GM12878 (cell line): ENCODE results near the gene DICER1. TPM values are rescaled to one million over a fixed set of nuclear protein-coding genes. Genes with fewer than 3 reads are reported as not detected.

ENCODE experiments used
- ATAC-seq: fragments of 200-7000 bp; cut with Tn5 transposase; 3 replicates; pipeline ENCODE4 v1.9.1; 2020; ENCODE audit warnings: mild to moderate bottlenecking, moderate library complexity
- BruUV-seq: library from RNA; stranded (reverse); fragments of 400-500 nt; replicated peaks from 2 replicates; lab custom pipeline; 2021; lab: Mats Ljungman, UMichigan
- CTCF ChIA-PET: fragments of 300-600 bp; sonication (Branson Sonifier 250); formaldehyde crosslinking; extraction: SDS; loops from one replicate; lab custom pipeline; 2021; ENCODE audit warnings: inconsistent platforms; lab: Yijun Ruan, JAX
- POLR2A ChIA-PET: fragments of 350-600 bp; formaldehyde crosslinking; extraction: SDS; loops from one replicate; lab custom pipeline; 2021; ENCODE audit warnings: inconsistent platforms; lab: Charles Lee
- RAD21 ChIA-PET: fragments of 300-600 bp; sonication (Branson Sonifier 250); formaldehyde crosslinking; loops from one replicate; lab custom pipeline; 2023; ENCODE audit warnings: antibody characterized with exemption; ENCODE audit not compliant: unreplicated experiment; lab: Charles Lee
- SMC1A ChIA-PET: fragments of 300-600 bp; sonication (Branson Sonifier 250); formaldehyde crosslinking; loops from one replicate; lab custom pipeline; 2023; ENCODE audit not compliant: unreplicated experiment, uncharacterized antibody; lab: Charles Lee
- DNase-seq: peaks from one replicate; pipeline ENCODE4 v3.0.0-alpha.2; 2011; ENCODE audit warnings: low read depth, low spot score
- FAIRE-seq: peaks from 3 replicates; lab custom pipeline; 2011; peaks lifted over from hg19 to GRCh38; lab: Jason Lieb, UNC
- H2AFZ ChIP-seq: 2 replicates; pipeline ENCODE4 v1.6.0; 2011; ENCODE audit warnings: low read depth, low read length, control low read depth; ENCODE audit not compliant: control insufficient read depth
- H3K27ac ChIP-seq: 2 replicates; pipeline ENCODE4 v1.5.1; 2011; ENCODE audit warnings: control low read depth; ENCODE audit not compliant: control insufficient read depth, insufficient read depth
- H3K27me3 ChIP-seq, 2 experiments: replicated peaks in 1 of 2; 2 replicates each; pipeline versions ENCODE4 v1.6.0 to v1.6.1; 2011; ENCODE audit warnings: low read length in 1 of 2; ENCODE audit not compliant: control insufficient read depth in 2 of 2, insufficient read depth in 2 of 2
- H3K36me3 ChIP-seq, 2 experiments: 2 replicates each; pipeline ENCODE4 v1.5.1; 2011; ENCODE audit warnings: low read length in 1 of 2; ENCODE audit not compliant: control insufficient read depth in 2 of 2, insufficient read depth in 2 of 2
- H3K4me1 ChIP-seq: 2 replicates; pipeline ENCODE4 v1.6.1; 2011; ENCODE audit warnings: mild to moderate bottlenecking, low read length, moderate library complexity, mixed read lengths; ENCODE audit not compliant: control insufficient read depth, insufficient read depth
- H3K4me2 ChIP-seq: 2 replicates; pipeline ENCODE4 v1.6.0; 2011; ENCODE audit warnings: control low read depth; ENCODE audit not compliant: control insufficient read depth, insufficient read depth
- H3K4me3 ChIP-seq: fragments of 200-600 bp; sonication (generic); 2 replicates; pipeline ENCODE4 v1.5.1; 2016
- H3K79me2 ChIP-seq: 2 replicates; pipeline ENCODE4 v1.6.0; 2011; ENCODE audit warnings: low read length; ENCODE audit not compliant: control insufficient read depth, insufficient read depth
- H3K9ac ChIP-seq: 2 replicates; pipeline ENCODE4 v1.8.0; 2011; ENCODE audit warnings: low read length, control low read depth, mixed read lengths; ENCODE audit not compliant: control insufficient read depth, insufficient read depth
- H3K9me3 ChIP-seq: replicated peaks from 3 replicates; pipeline ENCODE4 v1.5.1; 2011; ENCODE audit warnings: mild to moderate bottlenecking, low read length; ENCODE audit not compliant: control insufficient read depth, insufficient read depth
- H4K20me1 ChIP-seq: 2 replicates; pipeline ENCODE4 v1.6.0; 2011; ENCODE audit not compliant: control insufficient read depth, insufficient read depth
- BACH1 ChIP-seq: fragments of 450-650 bp; IDR thresholded peaks from 2 replicates; pipeline ENCODE4 v1.6.1; 2017; ENCODE audit warnings: mild to moderate bottlenecking, borderline replicate concordance
- BMI1 ChIP-seq: fragments of 450-650 bp; IDR thresholded peaks from 2 replicates; pipeline ENCODE4 v1.6.1; 2016; ENCODE audit warnings: mild to moderate bottlenecking, moderate library complexity, borderline replicate concordance
- CEBPB ChIP-seq, 2 experiments: fragments of 150-350 bp in 1 of 2; IDR thresholded peaks; 2 replicates each; pipeline ENCODE4 v1.6.1; 2012 to 2014; ENCODE audit warnings: low read depth in 2 of 2, low read length in 2 of 2, borderline replicate concordance in 1 of 2, inconsistent platforms in 1 of 2
- ETV6 ChIP-seq, 2 experiments: fragments of 450-650 bp in 1 of 2; IDR thresholded peaks in 1 of 2; conservative IDR thresholded peaks in 1 of 2; 2 replicates each; pipeline ENCODE4 v1.6.1; 2014; ENCODE audit warnings: antibody characterized with exemption in 1 of 2, borderline replicate concordance in 1 of 2, low read depth in 1 of 2, mild to moderate bottlenecking in 1 of 2, moderate library complexity in 1 of 2
- HDAC6 ChIP-seq: fragments of 200-600 bp; sonication (generic); IDR thresholded peaks from one replicate; pipeline ENCODE4 v1.8.0; 2017; ENCODE audit warnings: antibody characterized with exemption; ENCODE audit not compliant: unreplicated experiment
- JUND ChIP-seq: IDR thresholded peaks from 2 replicates; pipeline ENCODE4 v1.6.1; 2012; ENCODE audit warnings: low read depth, mild to moderate bottlenecking, low read length, improper control_type of control experiment, moderate library complexity
- NFYB ChIP-seq: IDR thresholded peaks from 2 replicates; pipeline ENCODE4 v1.6.1; 2011; ENCODE audit warnings: low read depth, mild to moderate bottlenecking, low read length, improper control_type of control experiment, moderate library complexity; ENCODE audit not compliant: insufficient read depth
- RB1 ChIP-seq: fragments of 450-650 bp; formaldehyde crosslinking; IDR thresholded peaks from 2 replicates; pipeline ENCODE4 v1.6.1; 2017; ENCODE audit warnings: mild to moderate bottlenecking, borderline replicate concordance
- SMAD1 ChIP-seq: fragments of 450-650 bp; IDR thresholded peaks from 2 replicates; pipeline ENCODE4 v1.6.1; 2018; ENCODE audit warnings: mild to moderate bottlenecking, low read depth; ENCODE audit not compliant: partially characterized antibody
- SMARCA5 ChIP-seq: fragments of 450-650 bp; IDR thresholded peaks from 2 replicates; pipeline ENCODE4 v1.6.1; 2017; ENCODE audit warnings: mild to moderate bottlenecking
- TCF3 ChIP-seq: IDR thresholded peaks from 2 replicates; pipeline ENCODE4 v1.6.1; 2012; ENCODE audit warnings: low read depth, mild to moderate bottlenecking, low read length, borderline replicate concordance; ENCODE audit not compliant: insufficient read depth
- WRNIP1 ChIP-seq: IDR thresholded peaks from 2 replicates; pipeline ENCODE4 v1.6.1; 2011; ENCODE audit warnings: low read depth, low read length, improper control_type of control experiment, borderline replicate concordance
- ZBTB4 ChIP-seq: fragments of 450-650 bp; formaldehyde crosslinking; IDR thresholded peaks from 2 replicates; pipeline ENCODE4 v1.4.0; 2022; ENCODE audit warnings: mild to moderate bottlenecking, moderate library complexity
- ZNF622 ChIP-seq: fragments of 450-650 bp; IDR thresholded peaks from 2 replicates; pipeline ENCODE4 v1.6.1; 2017; ENCODE audit warnings: mild to moderate bottlenecking, inconsistent platforms
- WGBS: methylation state at CpG from one replicate; pipeline ENCODE4 v1.1.6; 2016; ENCODE audit warnings: low lambda C conversion rate; ENCODE audit not compliant: insufficient replicate concordance, insufficient coverage; ENCODE audit errors: missing lambda C conversion rate; 5-methylcytosine and 5-hydroxymethylcytosine counted together
- in situ Hi-C: fragments of 300-500 bp; cut with MboI; formaldehyde crosslinking; loops from 9 replicates; pipeline ENCODE4 v1.14.3; 2018; ENCODE audit warnings: mixed read lengths
- intact Hi-C: fragments of 100-400 bp; cut with micrococcal nuclease; formaldehyde crosslinking; loops from one replicate; pipeline ENCODE4 v1.14.2; 2022; ENCODE audit not compliant: unreplicated experiment
- polyA plus RNA-seq, 11 experiments: library from polyadenylated mRNA; depleted of rRNA in 4 of 11; unstranded in 6 of 11; stranded (reverse) in 5 of 11; fragments of >200 nt; fragmentation: Nextera tagmentation in 4 of 11; fragmentation: Illumina TruSeq in 1 of 11; extraction: Ambion mirVana in 4 of 11; extraction: Trizol in 1 of 11; gene quantifications; 1 replicate in 1 of 11; 2 replicates in 10 of 11; pipeline versions ENCODE4 v1.2.1 to v1.2.3, GENCODE V29; 2011 to 2016; ENCODE audit warnings: inconsistent platforms in 2 of 11, missing spikeins in 2 of 11, low read depth in 1 of 11
- total RNA-seq, 4 experiments: library from RNA; depleted of rRNA in 3 of 4; stranded (reverse); fragments of >200 nt in 3 of 4; fragmentation: Illumina TruSeq in 1 of 4; extraction: Trizol in 1 of 4; gene quantifications; 2 replicates each; pipeline versions ENCODE4 v1.2.1 to v1.2.3, GENCODE V29; 2013 to 2021
- TF ChIP-seq, protein P1 (sequence below): IDR thresholded peaks from 2 replicates; pipeline ENCODE4 v1.6.1; 2011; ENCODE audit warnings: low read depth, mild to moderate bottlenecking, low read length, moderate library complexity, borderline replicate concordance; ENCODE audit errors: extremely low read depth
- TF ChIP-seq, protein P2 (sequence below): IDR thresholded peaks from 2 replicates; pipeline ENCODE4 v1.6.1; 2012; ENCODE audit warnings: low read depth, low read length, improper control_type of control experiment
- TF ChIP-seq, protein P3 (sequence below): fragments of 450-650 bp; IDR thresholded peaks from 2 replicates; pipeline ENCODE4 v1.6.1; 2018; ENCODE audit warnings: borderline replicate concordance, mild to moderate bottlenecking; ENCODE audit not compliant: partially characterized antibody

The DICER1 gene
- total and polyA plus RNA-seq, 10 of the 15 experiments (the other 5 are each of a cell fraction or from before 2014, with no cell fraction given): 6.8 to 70.8 (median 37.1) TPM

- TF ChIP-seq BACH1 (no peak), CEBPB (IDR thresholded peaks at IDR 0.05; ENCODE audit: borderline replicate concordance in 1 of 2, low read depth in 2 of 2, low read length in 2 of 2) (no peak), WRNIP1 (no peak), ETV6 (conservative IDR thresholded peaks at IDR 0.05 in 1 of 2, IDR thresholded peaks at IDR 0.05 in 1 of 2; ENCODE audit: borderline replicate concordance in 1 of 2, low read depth in 1 of 2) (no peak), NFYB (no peak), SMARCA5 (no peak), ZBTB4 (CRISPR knock-in tag) (no peak)
- TF ChIP-seq, protein P1, sequence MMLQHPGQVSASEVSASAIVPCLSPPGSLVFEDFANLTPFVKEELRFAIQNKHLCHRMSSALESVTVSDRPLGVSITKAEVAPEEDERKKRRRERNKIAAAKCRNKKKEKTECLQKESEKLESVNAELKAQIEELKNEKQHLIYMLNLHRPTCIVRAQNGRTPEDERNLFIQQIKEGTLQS: no peak
Observed at GRCh38 chr14:95091581-95091980, 65.7 kb downstream of the DICER1 start (continued).

DNA sequence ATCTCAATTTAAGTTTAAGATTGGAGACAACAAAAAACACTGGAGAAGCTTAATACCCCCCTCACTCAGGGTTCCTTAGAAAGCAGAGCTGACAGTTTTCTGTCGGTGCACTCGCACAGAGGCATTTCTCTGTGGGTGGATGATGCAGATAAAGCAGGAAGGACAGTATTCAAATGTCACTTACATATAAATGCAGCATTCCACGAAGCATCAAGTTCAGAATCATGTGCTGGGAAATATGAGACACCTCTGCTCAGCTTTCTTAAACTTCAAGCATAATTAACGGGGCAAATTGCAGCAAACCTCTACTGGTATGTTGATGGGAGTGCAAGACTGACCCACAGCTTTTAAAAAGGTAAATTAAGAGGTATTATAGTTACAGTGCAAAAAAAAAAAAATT is 68.7 kb downstream of the DICER1 start:
- ChIA-PET CTCF (interaction anchor here (0.6 to 1.0 kb wide), 2 partner anchors 11 to 121 kb away, joined by 3 read pairs; no protein-coding TSS in a partner anchor), RAD21 (no interaction called here), POLR2A (interaction anchor here (0.8 kb wide), 1 partner anchor 14 kb away, joined by 3 read pairs; no protein-coding TSS in a partner anchor), SMC1A (interaction anchor here (0.7 kb wide), 1 partner anchor 97 kb away, joined by 3 read pairs; no protein-coding TSS in a partner anchor)
- Histone ChIP-seq H3K9ac (no peak overlapping the region), H4K20me1 (no peaks in the 10 kb centered on the region), H3K27ac (no peak overlapping the region), H2AFZ (no peak overlapping the region), H3K79me2 (no peaks in the 10 kb centered on the region), H3K4me1 (no peaks in the 10 kb centered on the region), H3K9me3 (no peaks in the 10 kb centered on the region), H3K4me3 (no peak overlapping the region), H3K36me3 (peaks cover 8 to 12% of the 10 kb centered on the region in 2 experiments), H3K27me3 (no peaks in the 10 kb centered on the region), H3K4me2 (no peak overlapping the region)
- intact Hi-C loops: no loop called here
- ATAC-seq: no peak
- 63% methylated on average over 4 of the region's 4 CpGs for WGBS
- no TSS peak for BruUV-seq
- no peak for FAIRE-seq
- no peak for DNase-seq
- in situ Hi-C loops: no loop called here
- TF ChIP-seq TCF3 (no peak), SMAD1 (no peak), ZNF622 (no peak), HDAC6 (no peak), BMI1 (no peak), RB1 (no peak), JUND (no peak)
- TF ChIP-seq, protein P2, sequence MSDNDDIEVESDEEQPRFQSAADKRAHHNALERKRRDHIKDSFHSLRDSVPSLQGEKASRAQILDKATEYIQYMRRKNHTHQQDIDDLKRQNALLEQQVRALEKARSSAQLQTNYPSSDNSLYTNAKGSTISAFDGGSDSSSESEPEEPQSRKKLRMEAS: no peak
- TF ChIP-seq, protein P3, sequence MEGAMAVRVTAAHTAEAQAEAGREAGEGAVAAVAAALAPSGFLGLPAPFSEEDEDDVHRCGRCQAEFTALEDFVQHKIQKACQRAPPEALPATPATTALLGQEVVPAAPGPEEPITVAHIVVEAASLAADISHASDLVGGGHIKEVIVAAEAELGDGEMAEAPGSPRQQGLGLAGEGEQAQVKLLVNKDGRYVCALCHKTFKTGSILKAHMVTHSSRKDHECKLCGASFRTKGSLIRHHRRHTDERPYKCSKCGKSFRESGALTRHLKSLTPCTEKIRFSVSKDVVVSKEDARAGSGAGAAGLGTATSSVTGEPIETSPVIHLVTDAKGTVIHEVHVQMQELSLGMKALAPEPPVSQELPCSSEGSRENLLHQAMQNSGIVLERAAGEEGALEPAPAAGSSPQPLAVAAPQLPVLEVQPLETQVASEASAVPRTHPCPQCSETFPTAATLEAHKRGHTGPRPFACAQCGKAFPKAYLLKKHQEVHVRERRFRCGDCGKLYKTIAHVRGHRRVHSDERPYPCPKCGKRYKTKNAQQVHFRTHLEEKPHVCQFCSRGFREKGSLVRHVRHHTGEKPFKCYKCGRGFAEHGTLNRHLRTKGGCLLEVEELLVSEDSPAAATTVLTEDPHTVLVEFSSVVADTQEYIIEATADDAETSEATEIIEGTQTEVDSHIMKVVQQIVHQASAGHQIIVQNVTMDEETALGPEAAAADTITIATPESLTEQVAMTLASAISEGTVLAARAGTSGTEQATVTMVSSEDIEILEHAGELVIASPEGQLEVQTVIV: no peak
